ENCODE measurements around the gene DGKA.
"Not testable (repeated sequence)": the region's sequence is repeated elsewhere in the genome, so short reads cannot be mapped to it uniquely, and the experiment has no call there.

The DGKA gene

GRCh38 chr12:55930771-55931316, at the start of gene DGKA:
Gene DGKA (plus strand): TSS chr12:55931162. CDS start chr12:55936504, 5,342 bp downstream.
- peak; percentile 34 for FAIRE-seq

GRCh38 chr12:55885113-55885512, 45.8 kb upstream of the DGKA start:
- FAIRE-seq = no peak

DNA sequence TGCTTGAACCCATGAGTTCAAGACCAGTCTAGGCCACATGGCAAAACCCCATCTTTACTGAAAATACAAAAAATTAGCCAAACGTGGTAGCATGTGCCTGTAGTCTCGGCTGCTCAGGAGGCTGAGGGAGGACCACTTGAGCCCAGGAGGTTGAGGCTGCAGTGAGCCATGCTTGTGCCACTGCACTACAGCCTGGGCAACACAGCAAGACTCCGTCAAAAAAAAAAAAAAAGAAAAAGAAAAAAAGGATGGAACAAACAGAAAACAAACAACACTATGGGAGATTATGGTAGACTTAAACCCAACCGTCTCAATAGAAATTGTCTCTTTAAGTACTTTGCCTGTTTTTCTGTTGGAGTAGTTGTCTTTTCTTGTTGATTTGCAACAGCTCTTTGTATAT, 39.7 kb upstream of the DGKA start:
- FAIRE-seq = no peak

GRCh38 chr12:55893723-55894122, 37.2 kb upstream of the DGKA start:
- no peak for FAIRE-seq

- no peak for FAIRE-seq
Measured at GRCh38 chr12:55899082-55899481, 31.9 kb upstream of the DGKA start.

DNA sequence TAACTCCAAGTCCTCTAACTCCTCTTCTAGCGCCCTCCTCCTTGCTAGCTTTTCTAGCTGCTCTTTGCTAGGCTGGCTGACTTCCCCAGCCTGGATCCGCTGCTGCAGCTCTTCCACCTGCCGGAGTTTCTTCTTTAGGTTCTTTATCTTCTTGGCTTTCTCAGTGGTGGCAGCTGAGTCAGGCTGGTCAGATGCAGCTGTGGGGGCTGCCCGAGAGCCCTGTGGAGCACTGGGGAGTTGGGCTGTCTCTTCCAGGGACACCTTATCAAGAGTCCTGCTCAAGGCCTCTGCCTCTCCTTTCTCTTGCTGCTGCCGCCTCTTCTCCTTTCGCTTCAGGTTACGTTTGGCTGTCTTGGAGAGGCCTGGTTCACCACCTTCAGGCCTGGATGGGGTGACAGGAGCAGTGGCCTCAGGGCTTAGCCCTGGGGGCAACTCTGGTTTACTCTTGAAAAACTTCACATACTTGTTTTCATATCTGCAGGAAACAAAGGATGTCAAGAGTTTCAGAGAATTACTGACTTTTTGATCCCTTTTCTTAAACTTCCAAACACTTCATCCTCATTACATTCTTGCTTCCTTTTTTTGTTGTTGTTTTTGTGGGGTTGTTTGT, 29.0 kb upstream of the DGKA start:
- FAIRE-seq = no peak

DNA sequence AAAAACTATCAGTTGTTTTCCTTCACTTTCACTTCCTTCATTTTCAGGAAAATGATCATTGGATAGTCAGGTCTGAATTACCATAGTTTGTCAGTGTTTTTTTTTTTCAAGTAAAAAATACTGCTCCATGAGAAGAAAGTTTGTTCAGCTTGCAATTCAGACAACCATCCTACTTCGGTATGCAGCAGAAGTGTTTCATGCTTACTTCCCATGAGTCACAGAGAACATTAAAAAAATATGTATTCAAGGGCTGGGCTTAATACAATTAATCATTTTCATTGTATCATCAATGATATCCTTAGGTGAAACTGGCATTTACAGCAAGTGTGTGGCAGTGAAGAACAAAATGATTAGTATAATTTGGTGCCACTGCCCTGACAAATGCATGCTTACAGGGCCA, 24.9 kb upstream of the DGKA start:
- FAIRE-seq = no peak

GRCh38 chr12:55908726-55909512, 22.0 kb upstream of the DGKA start:
- no peak for FAIRE-seq

- FAIRE-seq = no peak
Measured at GRCh38 chr12:55909513-55909884, 21.5 kb upstream of the DGKA start.

DNA sequence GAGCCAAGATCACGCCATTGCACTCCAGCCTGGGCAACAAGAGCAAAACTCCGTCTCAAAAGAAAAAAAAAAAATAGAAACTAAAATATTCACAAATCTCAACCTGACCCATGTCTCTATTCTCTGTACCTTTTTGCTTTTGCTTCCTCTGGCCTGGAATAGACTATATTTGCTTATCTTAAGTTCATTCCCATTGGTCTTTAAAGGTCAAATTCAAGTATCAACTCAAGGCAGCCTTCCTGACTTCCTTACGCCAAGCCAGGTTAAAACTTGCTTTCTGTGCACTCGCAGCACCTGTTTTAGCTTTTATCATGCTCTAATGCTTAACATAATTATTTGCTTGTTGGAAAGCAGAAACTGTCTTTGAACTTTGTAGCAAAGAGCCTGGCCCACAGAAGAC, 18.1 kb upstream of the DGKA start:
- no peak for FAIRE-seq

GRCh38 chr12:55915482-55915859, 15.5 kb upstream of the DGKA start:
- FAIRE-seq = no peak

- not testable (repeated sequence) for FAIRE-seq
Measured at GRCh38 chr12:55919032-55919431, 11.9 kb upstream of the DGKA start.

DNA sequence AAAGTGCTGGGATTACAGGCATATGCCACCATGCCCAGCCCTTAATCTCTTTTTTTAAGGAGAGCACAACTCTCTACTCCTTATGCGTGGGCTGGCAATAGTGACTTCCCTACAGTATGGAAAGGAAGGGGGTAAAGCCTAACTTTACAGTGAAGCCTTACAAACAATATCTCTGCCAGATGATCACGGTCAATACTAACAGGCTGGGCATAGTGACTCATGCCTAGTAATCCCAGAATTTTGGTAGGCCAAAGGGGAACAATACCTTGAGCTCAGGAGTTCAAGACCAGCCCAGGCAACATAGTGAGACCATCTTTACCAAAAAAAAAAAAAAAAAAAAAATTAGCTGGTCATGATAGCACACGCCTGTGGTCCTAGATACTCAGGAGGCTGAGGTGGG, 8.8 kb upstream of the DGKA start:
- no peak for FAIRE-seq

GRCh38 chr12:55923648-55924047, 7.3 kb upstream of the DGKA start:
- not testable (repeated sequence) for FAIRE-seq

GRCh38 chr12:55925371-55925770, 5.6 kb upstream of the DGKA start:
- no peak for FAIRE-seq

DNA sequence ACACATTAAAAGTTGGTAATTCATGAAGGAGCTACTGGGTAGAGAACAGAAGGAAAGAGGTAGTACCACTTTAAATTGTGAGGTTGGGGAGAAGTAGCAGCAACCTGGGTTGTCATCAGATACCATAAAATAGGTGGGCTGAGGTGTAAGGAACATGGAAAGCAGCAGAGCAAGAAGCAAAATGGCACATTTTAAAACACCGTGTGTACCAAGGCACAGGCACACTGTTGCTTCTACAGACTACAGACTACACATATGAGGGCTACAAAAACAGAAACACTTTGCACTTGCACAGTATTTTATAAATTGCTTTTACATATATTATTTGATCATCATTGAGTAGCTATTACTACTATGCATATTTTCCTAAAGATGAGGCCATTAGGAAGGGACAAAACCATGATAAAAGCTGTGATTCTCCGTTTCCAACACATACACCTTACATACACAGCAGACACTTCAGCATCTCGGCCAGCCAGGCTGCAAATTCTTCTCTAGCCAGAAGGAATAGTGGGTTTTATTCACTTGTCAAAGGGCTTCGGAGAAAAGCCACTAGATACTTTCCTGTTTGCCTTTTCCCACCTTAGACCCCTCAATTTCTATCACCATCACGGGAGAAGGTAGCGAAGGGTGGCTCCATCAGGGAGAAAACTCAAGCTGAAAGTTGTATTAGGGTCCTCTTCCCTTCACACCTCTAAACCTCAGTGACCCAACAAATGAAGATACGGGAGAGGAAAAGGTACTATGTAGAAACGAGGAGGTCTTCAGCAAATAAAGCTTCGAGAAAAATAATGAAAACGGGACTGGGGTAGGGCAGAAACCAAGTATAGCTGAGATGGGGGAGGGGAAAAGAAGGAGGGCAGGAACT, 4.9 kb upstream of the DGKA start:
- no peak for FAIRE-seq

- peak; percentile 89 for FAIRE-seq
Measured at GRCh38 chr12:55926738-55927587, 4.0 kb upstream of the DGKA start.

- peak; percentile 86 for FAIRE-seq
Measured at GRCh38 chr12:55927588-55928502, 3.1 kb upstream of the DGKA start, which contains the start of gene PYM1. Gene PYM1 (minus strand): TSS chr12:55927894. CDS start chr12:55927761, 133 bp downstream.

- no peak for FAIRE-seq
Measured at GRCh38 chr12:55929306-55929791, 1.6 kb upstream of the DGKA start.

DNA sequence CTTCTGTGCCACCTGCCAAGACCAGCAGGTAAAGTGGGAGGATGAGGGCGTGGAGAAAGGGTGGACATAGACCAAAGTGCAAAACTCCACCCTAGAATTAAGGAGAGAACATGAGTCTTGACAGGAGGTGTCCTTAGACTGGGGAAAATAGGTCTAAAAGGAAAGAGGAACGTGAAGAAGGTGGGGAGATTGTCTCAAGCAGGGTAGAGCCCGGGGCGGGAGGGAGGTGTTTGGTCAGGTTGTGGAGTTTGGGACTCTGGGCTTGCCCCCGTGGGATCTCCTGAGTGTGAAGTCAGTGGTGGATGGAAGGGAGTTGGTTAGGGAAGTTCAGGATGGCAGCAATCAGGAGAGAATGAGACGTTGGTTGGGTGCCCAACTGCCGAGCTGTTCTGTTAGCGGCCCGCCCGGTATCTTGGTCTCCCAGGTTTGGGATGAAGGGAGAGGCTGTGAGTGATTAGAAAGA, 386 bp downstream of the DGKA start:
- no peak for FAIRE-seq
